Activated CD4-positive, alpha-beta memory T cell treated with anti-CD3 and anti-CD28 coated beads, Interleukin-2, amount 10 ng/mL, durations not matched to agents 7 days and 5 days (primary cell): ENCODE results near the gene ATAD1. TPM values are rescaled to one million over a fixed set of nuclear protein-coding genes. Genes with fewer than 3 reads are reported as not detected.
"Not testable (repeated sequence)": the region's sequence is repeated elsewhere in the genome, so short reads cannot be mapped to it uniquely, and the experiment has no call there.

Experiments used
- CTCF ChIA-PET: fragments of 350-600 bp; sonication (Branson Sonifier 250); formaldehyde crosslinking; loops from one replicate; lab custom pipeline; 2021; ENCODE audit warnings: antibody characterized with exemption, inconsistent platforms; lab: Charles Lee
- POLR2A ChIA-PET: fragments of 350-600 bp; sonication (Branson Sonifier 250); formaldehyde crosslinking; loops from one replicate; lab custom pipeline; 2021; ENCODE audit warnings: antibody characterized with exemption; lab: Charles Lee
- DNase-seq: peaks from one replicate; pipeline ENCODE4 v3.0.0-alpha.2; 2020
- H3K27ac Mint-ChIP-seq: one replicate; pipeline ENCODE4 v1.8.0; 2021; ENCODE audit warnings: mild to moderate bottlenecking, mixed read lengths
- H3K27me3 Mint-ChIP-seq: one replicate; pipeline ENCODE4 v1.8.0; 2021; ENCODE audit warnings: mixed read lengths
- H3K36me3 Mint-ChIP-seq: one replicate; pipeline ENCODE4 v1.8.0; 2021; ENCODE audit warnings: low read depth, mixed read lengths
- H3K4me1 Mint-ChIP-seq: one replicate; pipeline ENCODE4 v1.8.0; 2021; ENCODE audit warnings: mixed read lengths
- H3K4me3 Mint-ChIP-seq: one replicate; pipeline ENCODE4 v1.8.0; 2021; ENCODE audit warnings: mild to moderate bottlenecking, mixed read lengths
- H3K9me3 Mint-ChIP-seq: one replicate; pipeline ENCODE4 v1.8.0; 2021; ENCODE audit warnings: mixed read lengths
- total RNA-seq, 2 experiments: library from RNA; stranded (reverse); gene quantifications; one replicate each; pipeline ENCODE4 v1.2.3, GENCODE V29; 2021

ATAD1 gene
- total RNA-seq, 2 experiments from 2014 or later, result 38.5 to 42.2 TPM

GRCh38 chr10:87861566-87861952 is 43.5 kb upstream of the ATAD1 start:
- CTCF ChIA-PET, result interaction anchor here (0.6 to 3.8 kb wide), 10 partner anchors 9 to 691 kb away, joined by 3 to 52 read pairs (median 4); partner anchors contain the start of gene ATAD1
- Mint-ChIP-seq H3K27me3 (no peaks in the 10 kb centered on the region), H3K9me3 (no peaks in the 10 kb centered on the region), H3K27ac (peak overlapping the region; percentile 93), H3K4me3 (peak overlapping the region; percentile 92), H3K4me1 (peaks cover 25% of the 10 kb centered on the region), H3K36me3 (peaks cover 21% of the 10 kb centered on the region)
- POLR2A ChIA-PET, result interaction anchor here (0.6 to 6.5 kb wide), 27 partner anchors 9 to 1553 kb away, joined by 3 to 136 read pairs (median 5); partner anchors contain the start of genes ATAD1, IFIT1, IFIT5 and RNLS
- no peak for DNase-seq

- no peak for DNase-seq
- Mint-ChIP-seq H3K9me3 (no peaks in the 10 kb centered on the region), H3K27me3 (no peaks in the 10 kb centered on the region), H3K4me3 (peak overlapping the region; percentile 92), H3K27ac (peak overlapping the region; percentile 60), H3K4me1 (peaks cover 23% of the 10 kb centered on the region), H3K36me3 (peaks cover 18% of the 10 kb centered on the region)
- CTCF ChIA-PET, result interaction anchor here (1.2 to 3.8 kb wide), 7 partner anchors 10 to 692 kb away, joined by 3 to 52 read pairs (median 4); partner anchors contain the start of gene ATAD1
- POLR2A ChIA-PET, result interaction anchor here (1.1 to 6.5 kb wide), 12 partner anchors 9 to 961 kb away, joined by 3 to 136 read pairs (median 12); partner anchors contain the start of genes ATAD1 and RNLS
Measured at GRCh38 chr10:87860816-87861403, 42.9 kb upstream of the ATAD1 start.

- POLR2A ChIA-PET, result interaction anchor here (1.1 to 6.5 kb wide), 3 partner anchors 42 to 722 kb away, joined by 3 to 136 read pairs (median 74); partner anchors contain the start of genes ATAD1 and RNLS
- no peak overlapping the region for H3K27ac Mint-ChIP-seq
Measured at GRCh38 chr10:87860156-87860795, 42.2 kb upstream of the ATAD1 start.

GRCh38 chr10:87855665-87856064 is 37.6 kb upstream of the ATAD1 start:
- DNase-seq, H3K27ac Mint-ChIP-seq, POLR2A ChIA-PET, H3K27me3 Mint-ChIP-seq, CTCF ChIA-PET, H3K4me3 Mint-ChIP-seq, H3K9me3 Mint-ChIP-seq, H3K36me3 Mint-ChIP-seq: not testable (repeated sequence)
- H3K4me1 Mint-ChIP-seq, result peaks cover 19% of the 10 kb centered on the region

More at GRCh38 chr10:87860156-87860795, 42.2 kb upstream of the ATAD1 start:
- CTCF ChIA-PET, result interaction anchor here (1.2 to 3.8 kb wide), 6 partner anchors 9 to 693 kb away, joined by 3 to 52 read pairs (median 7); partner anchors contain the start of gene ATAD1
- H3K36me3 Mint-ChIP-seq, result peaks cover 17% of the 10 kb centered on the region
- peak; percentile 23 for DNase-seq
- peaks cover 2% of the 10 kb centered on the region for H3K9me3 Mint-ChIP-seq
- H3K27me3 Mint-ChIP-seq, result no peaks in the 10 kb centered on the region
- peak overlapping the region; percentile 7 for H3K4me3 Mint-ChIP-seq
- H3K4me1 Mint-ChIP-seq, result peaks cover 25% of the 10 kb centered on the region

GRCh38 chr10:87855247-87855646 is 37.2 kb upstream of the ATAD1 start:
- H3K4me3 Mint-ChIP-seq, H3K27me3 Mint-ChIP-seq, H3K27ac Mint-ChIP-seq, POLR2A ChIA-PET, H3K36me3 Mint-ChIP-seq, CTCF ChIA-PET, DNase-seq, H3K9me3 Mint-ChIP-seq: not testable (repeated sequence)
- H3K4me1 Mint-ChIP-seq, result peaks cover 15% of the 10 kb centered on the region

GRCh38 chr10:87852089-87852488 is 34.1 kb upstream of the ATAD1 start:
- DNase-seq, result no peak
- POLR2A ChIA-PET, result interaction anchor here (1.6 to 6.2 kb wide), 2 partner anchors 10 to 34 kb away, joined by 4 to 32 read pairs; partner anchors contain the start of genes ATAD1, KLLN and PTEN
- H3K36me3 Mint-ChIP-seq, result peaks cover 5% of the 10 kb centered on the region
- H3K27ac Mint-ChIP-seq, result no peak overlapping the region
- peaks cover 12% of the 10 kb centered on the region for H3K4me1 Mint-ChIP-seq
- H3K27me3 Mint-ChIP-seq, result no peaks in the 10 kb centered on the region
- H3K9me3 Mint-ChIP-seq, result peaks cover 3% of the 10 kb centered on the region
- CTCF ChIA-PET, result interaction anchor here (1.3 to 3.5 kb wide), 4 partner anchors 10 to 731 kb away, joined by 4 to 20 read pairs (median 12); partner anchors contain the start of genes KLLN, PTEN and RNLS
- no peak overlapping the region for H3K4me3 Mint-ChIP-seq

- Mint-ChIP-seq H3K4me1 (peaks cover 11% of the 10 kb centered on the region), H3K9me3 (peaks cover 3% of the 10 kb centered on the region), H3K27ac (no peak overlapping the region), H3K36me3 (peaks cover 5% of the 10 kb centered on the region), H3K4me3 (no peak overlapping the region), H3K27me3 (no peaks in the 10 kb centered on the region)
- POLR2A ChIA-PET, result interaction anchor here (1.0 to 6.2 kb wide), 3 partner anchors 12 to 703 kb away, joined by 3 to 32 read pairs (median 4); partner anchors contain the start of genes KLLN and PTEN
- CTCF ChIA-PET, result interaction anchor here (0.9 to 3.5 kb wide), 13 partner anchors 8 to 732 kb away, joined by 3 to 20 read pairs (median 5); partner anchors contain the start of genes ATAD1, KLLN, PTEN and RNLS
- DNase-seq, result peak; percentile 58
Measured at GRCh38 chr10:87850742-87851205, 32.7 kb upstream of the ATAD1 start.

GRCh38 chr10:87849001-87849400 is 31.0 kb upstream of the ATAD1 start:
- POLR2A ChIA-PET, result interaction anchor here (6.2 kb wide), 1 partner anchor 13 kb away, joined by 32 read pairs; the partner anchor contains the start of genes KLLN and PTEN
- no peaks in the 10 kb centered on the region for H3K36me3 Mint-ChIP-seq

GRCh38 chr10:87847550-87847949 is 29.5 kb upstream of the ATAD1 start:
- H3K4me1 Mint-ChIP-seq, result peaks cover 12% of the 10 kb centered on the region
- no peaks in the 10 kb centered on the region for H3K9me3 Mint-ChIP-seq
- no peak overlapping the region for H3K27ac Mint-ChIP-seq
- H3K4me3 Mint-ChIP-seq, result no peak overlapping the region
- H3K27me3 Mint-ChIP-seq, result no peaks in the 10 kb centered on the region
- ChIA-PET CTCF (no interaction called here), POLR2A (no interaction called here)
- DNase-seq, result no peak
- H3K36me3 Mint-ChIP-seq, result no peaks in the 10 kb centered on the region

More at GRCh38 chr10:87849001-87849400, 31.0 kb upstream of the ATAD1 start:
- Mint-ChIP-seq H3K4me1 (peaks cover 7% of the 10 kb centered on the region), H3K27ac (no peak overlapping the region), H3K9me3 (no peaks in the 10 kb centered on the region), H3K4me3 (no peak overlapping the region), H3K27me3 (no peaks in the 10 kb centered on the region)
- DNase-seq, result no peak
- CTCF ChIA-PET, result interaction anchor here (1.5 to 2.0 kb wide), 2 partner anchors 10 to 712 kb away, joined by 3 to 5 read pairs; no protein-coding TSS in a partner anchor

GRCh38 chr10:87846711-87847110 is 28.7 kb upstream of the ATAD1 start:
- H3K27ac Mint-ChIP-seq, H3K36me3 Mint-ChIP-seq, H3K27me3 Mint-ChIP-seq, H3K9me3 Mint-ChIP-seq, DNase-seq, H3K4me3 Mint-ChIP-seq: not testable (repeated sequence)
- ChIA-PET POLR2A (interaction anchor here (0.7 to 2.2 kb wide), 2 partner anchors 15 to 72 kb away, joined by 3 to 11 read pairs; no protein-coding TSS in a partner anchor), CTCF (interaction anchor here (0.9 kb wide), 1 partner anchor 544 kb away, joined by 5 read pairs; no protein-coding TSS in a partner anchor)
- H3K4me1 Mint-ChIP-seq, result peaks cover 15% of the 10 kb centered on the region

- POLR2A ChIA-PET, result interaction anchor here (2.2 to 3.2 kb wide), 2 partner anchors 16 to 27 kb away, joined by 11 to 16 read pairs; partner anchors contain the start of gene ATAD1
- H3K4me3 Mint-ChIP-seq, result no peak overlapping the region
Measured at GRCh38 chr10:87846023-87846422, 28.0 kb upstream of the ATAD1 start.

GRCh38 chr10:87845624-87845998 is 27.6 kb upstream of the ATAD1 start:
- peaks cover 10% of the 10 kb centered on the region for H3K4me1 Mint-ChIP-seq
- no peaks in the 10 kb centered on the region for H3K9me3 Mint-ChIP-seq
- H3K27ac Mint-ChIP-seq, result no peak overlapping the region
- H3K36me3 Mint-ChIP-seq, result no peaks in the 10 kb centered on the region
- no peak for DNase-seq
- no peak overlapping the region for H3K4me3 Mint-ChIP-seq
- POLR2A ChIA-PET, result interaction anchor here (2.2 to 3.2 kb wide), 2 partner anchors 16 to 27 kb away, joined by 11 to 16 read pairs; partner anchors contain the start of gene ATAD1
- CTCF ChIA-PET, result interaction anchor here (1.1 to 1.2 kb wide), 2 partner anchors 11 to 24 kb away, joined by 3 read pairs; no protein-coding TSS in a partner anchor
- H3K27me3 Mint-ChIP-seq, result no peaks in the 10 kb centered on the region

More at GRCh38 chr10:87846023-87846422, 28.0 kb upstream of the ATAD1 start:
- peaks cover 14% of the 10 kb centered on the region for H3K4me1 Mint-ChIP-seq
- no peaks in the 10 kb centered on the region for H3K36me3 Mint-ChIP-seq
- H3K27ac Mint-ChIP-seq, result no peak overlapping the region
- CTCF ChIA-PET, result interaction anchor here (0.9 to 1.2 kb wide), 2 partner anchors 11 to 544 kb away, joined by 3 to 5 read pairs; no protein-coding TSS in a partner anchor
- no peaks in the 10 kb centered on the region for H3K27me3 Mint-ChIP-seq
- DNase-seq, result no peak
- H3K9me3 Mint-ChIP-seq, result no peaks in the 10 kb centered on the region
